ENCODE data around the gene CDT1.
"Not testable (repeated sequence)": the region's sequence is repeated elsewhere in the genome, so short reads cannot be mapped to it uniquely, and the experiment has no call there.

CDT1 gene

GRCh38 chr16:88784074-88784855, 19.3 kb upstream of the CDT1 start:
- FAIRE-seq, result no peak

- no peak for FAIRE-seq
Measured at GRCh38 chr16:88784856-88785105, 18.8 kb upstream of the CDT1 start.

GRCh38 chr16:88785106-88785924, 18.3 kb upstream of the CDT1 start, which contains the start of gene PIEZO1:
Gene PIEZO1 (minus strand): TSS chr16:88785220. CDS start chr16:88784964, 256 bp downstream.
- FAIRE-seq, result no peak

- no peak for FAIRE-seq
Measured at GRCh38 chr16:88787579-88788314, 15.8 kb upstream of the CDT1 start.

GRCh38 chr16:88788749-88789148, 14.8 kb upstream of the CDT1 start:
- not testable (repeated sequence) for FAIRE-seq

- FAIRE-seq, result no peak
Measured at GRCh38 chr16:88789594-88789993, 14.0 kb upstream of the CDT1 start.

- no peak for FAIRE-seq
Measured at GRCh38 chr16:88790312-88791211, 13.0 kb upstream of the CDT1 start.

- no peak for FAIRE-seq
Measured at GRCh38 chr16:88792078-88792550, 11.5 kb upstream of the CDT1 start.

- no peak for FAIRE-seq
Measured at GRCh38 chr16:88792668-88793250, 10.8 kb upstream of the CDT1 start.

- no peak for FAIRE-seq
Measured at GRCh38 chr16:88793251-88793954, 10.2 kb upstream of the CDT1 start.

GRCh38 chr16:88796278-88796677, 7.3 kb upstream of the CDT1 start:
- no peak for FAIRE-seq

- FAIRE-seq, result no peak
Measured at GRCh38 chr16:88798073-88798472, 5.5 kb upstream of the CDT1 start.

- FAIRE-seq, result no peak
Measured at GRCh38 chr16:88798772-88799455, 4.7 kb upstream of the CDT1 start.

GRCh38 chr16:88799569-88800276, 3.9 kb upstream of the CDT1 start:
- no peak for FAIRE-seq

- FAIRE-seq, result no peak
Measured at GRCh38 chr16:88800277-88800592, 3.4 kb upstream of the CDT1 start.

- no peak for FAIRE-seq
Measured at GRCh38 chr16:88804173-88804551, 573 bp downstream of the CDT1 start.

- no peak for FAIRE-seq
Measured at GRCh38 chr16:88804552-88805339, 1.2 kb downstream of the CDT1 start.

GRCh38 chr16:88805340-88805715, 1.7 kb downstream of the CDT1 start:
- no peak for FAIRE-seq

GRCh38 chr16:88805887-88806393, 2.4 kb downstream of the CDT1 start:
- no peak for FAIRE-seq
